ENCODE measurements around the gene ZFC3H1.
A peak's percentile ranks its signal among the peaks of the same experiment; 100 is the strongest.
"Not testable (repeated sequence)": the region's sequence is repeated elsewhere in the genome, so short reads cannot be mapped to it uniquely, and the experiment has no call there.

Gene ZFC3H1

GRCh38 chr12:71688961-71689570 is 25.4 kb upstream of the ZFC3H1 start:
- no peak overlapping the region for H3K4me3 ChIP-seq (replicated peaks in 1 of 2; ENCODE audit: low read depth in 2 of 2, low read length in 2 of 2)
- no peak for DNase-seq (ENCODE audit: low read depth in 2 of 2)
- TF ChIP-seq CTCF (IDR thresholded peaks at IDR 0.05; ENCODE audit: low read depth, low read length) = no peak

GRCh38 chr12:71687172-71687571 is 23.5 kb upstream of the ZFC3H1 start:
- peak overlapping the region; percentile 71 to 80 for H3K4me3 ChIP-seq (replicated peaks in 1 of 2; ENCODE audit: low read depth in 2 of 2, low read length in 2 of 2)

GRCh38 chr12:71686658-71687025 is 23.0 kb upstream of the ZFC3H1 start:
- H3K4me3 ChIP-seq (replicated peaks in 1 of 2; ENCODE audit: low read depth in 2 of 2, low read length in 2 of 2) = peak overlapping the region; percentile 71 to 80
- peak in 1 of 2 donors; percentile 51 for DNase-seq (ENCODE audit: low read depth in 2 of 2)
- TF ChIP-seq CTCF (IDR thresholded peaks at IDR 0.05; ENCODE audit: low read depth, low read length) = no peak

More at GRCh38 chr12:71687172-71687571, 23.5 kb upstream of the ZFC3H1 start:
- not testable (repeated sequence) for DNase-seq (ENCODE audit: low read depth in 2 of 2)

- TF ChIP-seq CTCF (IDR thresholded peaks at IDR 0.05; ENCODE audit: low read depth, low read length) = peak; percentile 2
- H3K4me3 ChIP-seq (replicated peaks in 1 of 2; ENCODE audit: low read depth in 2 of 2, low read length in 2 of 2) = peak within 1 kb of the TSS; percentile 71 to 80
- peak; percentile 91 to 94 for DNase-seq (ENCODE audit: low read depth in 2 of 2)
Observed at GRCh38 chr12:71685914-71686657, 22.4 kb upstream of the ZFC3H1 start, which contains the start of gene TMEM19. Gene TMEM19, plus strand, starts transcription at chr12:71686082. Its CDS starts 599 bp downstream, at chr12:71686681.

GRCh38 chr12:71685312-71685906 is 21.8 kb upstream of the ZFC3H1 start:
- no peak for TF ChIP-seq CTCF (IDR thresholded peaks at IDR 0.05; ENCODE audit: low read depth, low read length)
- DNase-seq (ENCODE audit: low read depth in 2 of 2) = no peak
- H3K4me3 ChIP-seq (replicated peaks in 1 of 2; ENCODE audit: low read depth in 2 of 2, low read length in 2 of 2) = peak overlapping the region; percentile 71 to 80

GRCh38 chr12:71684081-71684480 is 20.4 kb upstream of the ZFC3H1 start:
- H3K4me3 ChIP-seq (replicated peaks in 1 of 2; ENCODE audit: low read depth in 2 of 2, low read length in 2 of 2) = no peak overlapping the region
- no peak for DNase-seq (ENCODE audit: low read depth in 2 of 2)
- no peak for TF ChIP-seq CTCF (IDR thresholded peaks at IDR 0.05; ENCODE audit: low read depth, low read length)

GRCh38 chr12:71683633-71684032 is 20.0 kb upstream of the ZFC3H1 start:
- H3K4me3 ChIP-seq (replicated peaks in 1 of 2; ENCODE audit: low read depth in 2 of 2, low read length in 2 of 2) = no peak overlapping the region
- TF ChIP-seq CTCF (IDR thresholded peaks at IDR 0.05; ENCODE audit: low read depth, low read length) = no peak
- peak in 1 of 2 donors; percentile 20 for DNase-seq (ENCODE audit: low read depth in 2 of 2)

Data from cardiac fibroblast (primary cell).